Activated naive CD4-positive, alpha-beta T cell treated with anti-CD3 and anti-CD28 coated beads, Interleukin-2, amount 50 U/mL, for 24 hours (primary cell): Measurements from ENCODE around the gene DHRS7B.

ENCODE experiments used
- H3K27ac Mint-ChIP-seq: one replicate; pipeline ENCODE4 v1.8.0; 2021; ENCODE audit warnings: mild to moderate bottlenecking, mixed read lengths
- H3K27me3 Mint-ChIP-seq: one replicate; pipeline ENCODE4 v1.8.0; 2021; ENCODE audit warnings: mixed read lengths
- H3K36me3 Mint-ChIP-seq: one replicate; pipeline ENCODE4 v1.8.0; 2021; ENCODE audit warnings: mixed read lengths
- H3K4me1 Mint-ChIP-seq: one replicate; pipeline ENCODE4 v1.8.0; 2021; ENCODE audit warnings: mixed read lengths
- H3K4me3 Mint-ChIP-seq: one replicate; pipeline ENCODE4 v1.8.0; 2021; ENCODE audit warnings: mild to moderate bottlenecking, mixed read lengths
- H3K9me3 Mint-ChIP-seq: one replicate; pipeline ENCODE4 v1.8.0; 2021; ENCODE audit warnings: mixed read lengths

DHRS7B gene

DNA sequence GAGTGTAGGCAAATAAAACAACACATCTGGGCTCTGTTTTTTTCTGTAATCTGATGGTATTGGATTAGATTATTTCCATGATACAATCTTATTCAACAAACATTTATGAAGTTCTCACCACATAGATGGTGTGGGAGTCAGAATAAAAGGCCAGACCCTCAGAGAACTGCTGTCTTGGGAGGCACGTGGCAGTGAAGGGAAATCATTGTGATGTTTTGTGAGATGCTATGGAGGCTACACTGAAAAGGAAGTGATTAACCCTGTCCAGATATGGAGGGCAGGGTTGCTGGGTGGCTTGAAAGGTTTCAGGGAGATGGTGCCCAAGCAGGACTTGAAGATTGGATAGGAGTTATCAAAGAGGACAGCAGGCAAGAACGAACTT lies 35.6 kb downstream of the DHRS7B start:
- H3K27ac Mint-ChIP-seq: no peak overlapping the region
- H3K27me3 Mint-ChIP-seq: no peaks in the 10 kb centered on the region
- H3K36me3 Mint-ChIP-seq: no peaks in the 10 kb centered on the region
- H3K9me3 Mint-ChIP-seq: no peaks in the 10 kb centered on the region
- H3K4me1 Mint-ChIP-seq: peaks cover 12% of the 10 kb centered on the region
- H3K4me3 Mint-ChIP-seq: no peak overlapping the region

DNA sequence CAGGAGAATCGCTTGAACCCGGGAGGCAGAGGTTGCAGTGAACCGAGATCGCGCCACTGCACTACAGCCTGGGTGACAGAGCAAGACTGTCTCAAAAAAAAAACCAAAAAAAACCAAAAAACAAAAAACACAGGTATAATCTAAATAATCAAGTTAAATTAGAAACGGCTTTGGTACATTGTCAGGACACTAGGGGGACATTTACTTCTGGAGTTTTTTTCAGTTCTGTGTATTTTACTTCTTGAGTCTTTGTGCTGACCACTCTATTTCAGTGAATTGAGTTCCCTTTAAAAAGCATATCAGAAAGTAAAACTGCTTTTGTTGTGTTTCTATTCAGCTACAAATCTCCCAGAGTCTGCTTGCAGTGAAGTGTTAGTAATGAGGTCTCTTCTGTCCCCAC lies 36.3 kb downstream of the DHRS7B start:
- H3K36me3 Mint-ChIP-seq: no peaks in the 10 kb centered on the region
- peaks cover 18% of the 10 kb centered on the region for H3K4me1 Mint-ChIP-seq

GRCh38 chr17:21164216-21164615 lies 37.5 kb downstream of the DHRS7B start:
- Mint-ChIP-seq H3K4me1 (peaks cover 18% of the 10 kb centered on the region), H3K4me3 (no peak overlapping the region), H3K9me3 (no peaks in the 10 kb centered on the region), H3K27ac (no peak overlapping the region), H3K36me3 (no peaks in the 10 kb centered on the region), H3K27me3 (no peaks in the 10 kb centered on the region)

More for the DNA sequence above, 36.3 kb downstream of the DHRS7B start:
- Mint-ChIP-seq H3K27me3 (no peaks in the 10 kb centered on the region), H3K27ac (no peak overlapping the region), H3K4me3 (no peak overlapping the region), H3K9me3 (no peaks in the 10 kb centered on the region)

DNA sequence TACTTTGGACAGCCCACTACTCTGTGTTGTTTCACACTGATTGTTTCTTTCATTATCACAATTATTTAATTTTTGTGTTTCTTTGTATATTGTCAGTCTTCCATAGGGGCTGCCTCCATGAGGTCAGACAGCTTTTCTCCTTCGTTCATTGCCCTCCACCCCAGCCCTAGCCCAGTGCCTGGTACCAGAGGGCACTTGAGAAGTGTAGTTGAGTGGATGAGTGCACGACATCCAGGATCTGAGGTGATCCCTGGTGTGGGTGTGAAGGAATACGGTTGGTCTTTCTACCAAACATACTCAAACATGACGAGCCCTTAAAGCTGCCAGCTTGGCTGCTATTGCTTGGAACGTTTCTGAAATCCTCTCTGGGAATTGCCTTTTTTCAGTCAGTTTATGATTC lies 37.9 kb downstream of the DHRS7B start:
- peaks cover 18% of the 10 kb centered on the region for H3K4me1 Mint-ChIP-seq

DNA sequence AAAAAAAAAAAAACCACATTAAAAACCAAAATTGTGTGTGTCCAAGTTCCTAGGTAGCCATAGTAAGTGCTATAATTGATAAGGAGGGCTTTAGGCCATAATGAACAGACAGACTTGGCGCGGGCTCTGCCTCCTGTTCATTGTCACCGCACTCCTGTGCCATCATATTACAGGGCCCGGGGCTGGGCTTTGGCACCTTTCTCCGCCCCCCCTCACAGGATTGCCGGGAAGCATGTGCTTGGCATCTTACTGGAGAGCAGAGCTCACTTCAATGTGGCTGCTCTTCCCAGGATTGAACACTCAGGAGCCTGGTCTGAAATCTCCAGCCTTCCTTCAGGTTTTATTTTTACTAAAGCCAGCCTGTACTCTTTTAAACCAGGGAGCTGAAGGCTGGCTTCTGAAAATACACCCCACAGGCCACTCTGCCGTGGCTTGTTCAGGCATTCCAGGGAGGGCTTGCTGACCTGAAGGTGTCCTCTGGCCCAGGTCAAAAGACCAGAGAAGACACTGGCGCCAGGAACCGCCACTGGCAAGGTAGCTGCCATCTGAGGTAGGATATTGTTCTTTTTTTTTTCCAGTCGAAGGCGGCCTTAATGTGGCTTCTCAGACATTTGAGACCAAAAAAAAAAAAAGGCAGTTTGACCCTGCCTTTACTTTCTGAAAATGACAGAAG lies 39.3 kb downstream of the DHRS7B start:
- H3K4me1 Mint-ChIP-seq: peaks cover 24% of the 10 kb centered on the region
- H3K27me3 Mint-ChIP-seq: no peaks in the 10 kb centered on the region
- no peak overlapping the region for H3K4me3 Mint-ChIP-seq
- H3K9me3 Mint-ChIP-seq: no peaks in the 10 kb centered on the region
- no peak overlapping the region for H3K27ac Mint-ChIP-seq
- no peaks in the 10 kb centered on the region for H3K36me3 Mint-ChIP-seq

More for the DNA sequence above, 37.9 kb downstream of the DHRS7B start:
- Mint-ChIP-seq H3K27ac (no peak overlapping the region), H3K4me3 (no peak overlapping the region), H3K36me3 (no peaks in the 10 kb centered on the region), H3K27me3 (no peaks in the 10 kb centered on the region), H3K9me3 (no peaks in the 10 kb centered on the region)

DNA sequence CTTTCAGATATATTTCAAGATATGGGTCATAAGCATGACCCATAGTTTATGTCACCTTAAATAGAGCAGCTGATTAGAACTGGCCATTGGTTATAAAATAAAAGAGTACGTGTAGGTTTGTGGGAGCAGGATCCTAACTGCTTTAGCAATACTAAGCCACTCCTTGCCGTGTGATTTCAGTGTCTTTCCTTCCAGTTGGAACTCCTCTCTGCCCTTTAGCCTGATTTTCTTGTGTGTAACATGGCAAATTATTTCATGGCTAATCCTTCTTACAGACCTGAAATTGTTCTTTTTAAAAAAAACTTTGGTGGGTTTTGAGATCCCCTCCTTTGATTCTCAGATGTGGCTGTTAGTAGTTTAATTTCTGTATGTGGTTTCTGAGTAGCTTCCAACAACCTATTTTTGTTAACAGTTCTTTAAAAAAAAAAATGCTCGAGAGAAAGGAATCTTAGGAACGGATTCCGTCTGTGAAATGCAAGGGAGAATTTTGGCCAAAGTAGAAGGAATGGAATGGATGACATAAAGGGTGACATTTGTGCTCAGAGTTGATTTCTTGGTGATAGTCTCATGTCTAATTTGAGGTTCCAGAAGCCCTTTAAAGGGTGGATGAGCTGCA lies 39.9 kb downstream of the DHRS7B start:
- H3K27me3 Mint-ChIP-seq: no peaks in the 10 kb centered on the region
- no peak overlapping the region for H3K4me3 Mint-ChIP-seq
- peaks cover 2% of the 10 kb centered on the region for H3K36me3 Mint-ChIP-seq
- peaks cover 25% of the 10 kb centered on the region for H3K4me1 Mint-ChIP-seq
- no peak overlapping the region for H3K27ac Mint-ChIP-seq
- H3K9me3 Mint-ChIP-seq: no peaks in the 10 kb centered on the region

- Mint-ChIP-seq H3K9me3 (no peaks in the 10 kb centered on the region), H3K4me1 (peaks cover 24% of the 10 kb centered on the region), H3K27ac (no peak overlapping the region), H3K36me3 (peaks cover 2% of the 10 kb centered on the region), H3K4me3 (no peak overlapping the region), H3K27me3 (no peaks in the 10 kb centered on the region)
Observed at GRCh38 chr17:21167303-21167702, 40.5 kb downstream of the DHRS7B start.

- Mint-ChIP-seq H3K4me1 (peaks cover 22% of the 10 kb centered on the region), H3K27ac (no peak overlapping the region), H3K4me3 (no peak overlapping the region), H3K9me3 (no peaks in the 10 kb centered on the region), H3K27me3 (no peaks in the 10 kb centered on the region), H3K36me3 (peaks cover 2% of the 10 kb centered on the region)
Observed at GRCh38 chr17:21168555-21168865, 41.7 kb downstream of the DHRS7B start.

GRCh38 chr17:21169496-21169895 lies 42.7 kb downstream of the DHRS7B start:
- H3K4me3 Mint-ChIP-seq: no peak overlapping the region
- H3K4me1 Mint-ChIP-seq: peaks cover 22% of the 10 kb centered on the region
- peaks cover 2% of the 10 kb centered on the region for H3K36me3 Mint-ChIP-seq
- H3K27me3 Mint-ChIP-seq: no peaks in the 10 kb centered on the region
- H3K27ac Mint-ChIP-seq: no peak overlapping the region
- no peaks in the 10 kb centered on the region for H3K9me3 Mint-ChIP-seq

DNA sequence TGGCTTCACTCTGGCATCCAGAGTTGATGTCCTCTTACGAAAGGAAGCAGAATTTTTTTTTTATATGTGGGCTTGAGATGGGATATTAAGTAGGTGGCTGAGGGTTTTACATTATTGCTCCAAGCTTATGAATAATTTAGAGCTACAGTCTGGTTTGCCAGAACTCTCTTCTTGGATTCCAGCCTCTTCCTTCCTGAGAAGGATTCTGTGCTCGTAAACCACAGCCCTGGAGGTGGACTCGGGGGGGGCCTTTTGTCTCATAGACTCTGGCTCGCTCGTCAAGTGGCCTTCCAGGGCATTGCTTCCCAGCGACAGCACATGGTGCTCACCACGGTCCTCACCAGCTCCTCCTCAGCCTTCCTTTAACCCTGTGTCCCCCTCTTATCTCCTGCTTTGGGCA lies 44.0 kb downstream of the DHRS7B start:
- Mint-ChIP-seq H3K4me1 (peaks cover 22% of the 10 kb centered on the region), H3K27me3 (no peaks in the 10 kb centered on the region), H3K27ac (peak overlapping the region; percentile 53), H3K36me3 (peaks cover 2% of the 10 kb centered on the region), H3K9me3 (no peaks in the 10 kb centered on the region), H3K4me3 (no peak overlapping the region)

DNA sequence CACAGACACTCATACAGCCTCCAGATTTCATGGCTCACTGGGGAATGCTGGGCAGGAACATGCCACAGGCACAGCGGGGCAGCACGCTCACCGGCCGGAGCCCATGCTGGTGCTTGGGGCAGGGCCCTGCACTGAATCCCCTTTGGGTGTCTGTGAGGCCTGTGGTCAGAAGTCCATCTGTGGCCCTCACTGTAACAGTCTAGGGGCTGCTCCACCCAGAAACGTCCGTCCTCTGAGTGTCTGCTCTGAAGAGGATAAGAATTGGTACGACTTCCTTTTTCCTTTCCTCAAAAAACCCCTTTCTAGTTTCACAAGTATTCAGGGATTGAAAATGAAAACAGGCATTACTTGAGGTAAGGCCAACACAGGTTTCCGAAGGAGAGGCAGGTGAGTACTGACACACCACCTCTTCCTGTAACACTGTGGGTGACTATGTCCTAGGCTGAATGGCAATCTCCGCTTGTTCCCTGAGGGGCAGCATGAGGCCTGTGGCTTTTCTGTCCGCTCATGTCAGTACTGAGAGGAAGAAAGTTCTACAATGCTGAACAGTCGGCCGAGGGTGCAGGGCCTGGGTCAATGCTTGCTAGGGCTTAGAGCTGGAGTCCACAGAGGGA lies 44.7 kb downstream of the DHRS7B start:
- H3K36me3 Mint-ChIP-seq: peaks cover 2% of the 10 kb centered on the region
- H3K4me1 Mint-ChIP-seq: peaks cover 22% of the 10 kb centered on the region
- peak overlapping the region; percentile 77 for H3K27ac Mint-ChIP-seq
- no peak overlapping the region for H3K4me3 Mint-ChIP-seq
- no peaks in the 10 kb centered on the region for H3K27me3 Mint-ChIP-seq
- no peaks in the 10 kb centered on the region for H3K9me3 Mint-ChIP-seq

- peaks cover 16% of the 10 kb centered on the region for H3K4me1 Mint-ChIP-seq
- peaks cover 2% of the 10 kb centered on the region for H3K36me3 Mint-ChIP-seq
- H3K27ac Mint-ChIP-seq: no peak overlapping the region
- no peaks in the 10 kb centered on the region for H3K9me3 Mint-ChIP-seq
- no peaks in the 10 kb centered on the region for H3K27me3 Mint-ChIP-seq
- no peak overlapping the region for H3K4me3 Mint-ChIP-seq
Observed at GRCh38 chr17:21171970-21172510, 45.3 kb downstream of the DHRS7B start.

DNA sequence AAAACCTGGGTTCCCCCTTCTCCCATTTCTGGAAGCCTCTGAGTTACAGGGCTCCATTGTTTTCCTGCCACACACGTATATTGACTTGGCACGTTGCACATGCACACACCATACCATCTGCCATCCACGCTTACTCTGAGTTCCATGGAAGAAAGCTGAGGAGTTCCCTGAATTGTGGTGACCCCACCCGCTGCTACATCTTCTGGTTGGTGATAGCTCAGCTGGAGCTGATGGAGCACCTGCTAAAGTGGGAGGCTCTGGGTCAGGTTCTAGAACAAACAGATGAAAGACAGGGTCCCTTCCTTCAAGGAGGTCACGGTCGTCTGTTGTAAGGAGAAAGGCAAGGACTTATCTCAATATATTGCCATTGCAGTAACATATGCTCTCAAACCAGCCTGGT lies 46.1 kb downstream of the DHRS7B start:
- no peak overlapping the region for H3K27ac Mint-ChIP-seq
- H3K27me3 Mint-ChIP-seq: no peaks in the 10 kb centered on the region
- H3K4me3 Mint-ChIP-seq: no peak overlapping the region
- peaks cover 10% of the 10 kb centered on the region for H3K4me1 Mint-ChIP-seq
- no peaks in the 10 kb centered on the region for H3K9me3 Mint-ChIP-seq
- peaks cover 2% of the 10 kb centered on the region for H3K36me3 Mint-ChIP-seq

- H3K9me3 Mint-ChIP-seq: no peaks in the 10 kb centered on the region
- H3K27ac Mint-ChIP-seq: no peak overlapping the region
- H3K4me3 Mint-ChIP-seq: no peak overlapping the region
- peaks cover 6% of the 10 kb centered on the region for H3K4me1 Mint-ChIP-seq
- H3K36me3 Mint-ChIP-seq: peaks cover 2% of the 10 kb centered on the region
- H3K27me3 Mint-ChIP-seq: no peaks in the 10 kb centered on the region
Observed at GRCh38 chr17:21173543-21173942, 46.8 kb downstream of the DHRS7B start.

DNA sequence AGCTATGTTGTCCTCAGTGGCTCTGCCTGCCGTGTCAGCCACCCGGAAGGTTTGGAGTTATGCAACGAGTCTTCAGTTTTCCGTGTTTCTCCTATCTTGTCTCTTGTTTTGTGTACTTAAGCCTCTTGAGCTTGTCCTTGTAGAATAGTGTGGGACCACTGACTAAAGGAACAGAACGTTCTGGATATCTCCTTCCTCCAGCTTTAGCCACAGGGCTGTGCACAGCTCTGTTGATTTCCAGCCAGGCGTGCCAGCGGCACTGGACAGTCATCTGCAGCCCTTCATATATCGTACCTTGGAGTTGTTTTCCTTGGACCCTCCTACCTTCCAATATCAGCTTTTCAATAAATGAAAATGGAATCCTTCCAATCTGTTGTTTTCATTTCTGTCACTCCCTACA lies 47.4 kb downstream of the DHRS7B start:
- no peak overlapping the region for H3K4me3 Mint-ChIP-seq
- no peaks in the 10 kb centered on the region for H3K9me3 Mint-ChIP-seq
- H3K27ac Mint-ChIP-seq: no peak overlapping the region
- peaks cover 6% of the 10 kb centered on the region for H3K4me1 Mint-ChIP-seq
- peaks cover 2% of the 10 kb centered on the region for H3K36me3 Mint-ChIP-seq
- H3K27me3 Mint-ChIP-seq: no peaks in the 10 kb centered on the region

DNA sequence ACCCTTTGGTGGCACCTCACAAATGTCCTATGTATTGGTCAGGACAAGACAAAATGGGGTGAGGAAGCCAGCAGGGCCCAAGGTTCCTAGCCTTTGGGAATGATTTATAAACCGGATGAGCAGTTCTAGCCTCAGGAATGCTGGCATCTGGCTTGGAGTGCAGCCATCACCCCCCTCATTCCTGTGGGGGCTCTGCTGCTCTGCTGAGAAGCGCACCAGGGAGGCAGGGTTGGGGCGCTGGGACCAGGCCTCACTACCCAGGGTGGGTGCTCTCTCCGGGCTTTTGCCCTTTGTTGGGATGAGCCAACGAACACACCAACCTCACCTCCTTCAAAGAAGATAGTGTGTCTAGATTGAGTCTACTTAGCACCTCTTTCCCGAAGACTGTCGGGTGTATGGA lies 47.9 kb downstream of the DHRS7B start:
- H3K27me3 Mint-ChIP-seq: no peaks in the 10 kb centered on the region
- H3K9me3 Mint-ChIP-seq: no peaks in the 10 kb centered on the region
- peaks cover 2% of the 10 kb centered on the region for H3K36me3 Mint-ChIP-seq
- no peak overlapping the region for H3K4me3 Mint-ChIP-seq
- peaks cover 6% of the 10 kb centered on the region for H3K4me1 Mint-ChIP-seq
- no peak overlapping the region for H3K27ac Mint-ChIP-seq
